AG20443 (cell line): ENCODE results near the gene IGSF11.
"Not testable (repeated sequence)": the region's sequence is repeated elsewhere in the genome, so short reads cannot be mapped to it uniquely, and the experiment has no call there.

Experiments used
- DNase-seq: peaks from one replicate; pipeline ENCODE4 v3.0.0; 2012; ENCODE audit warnings: low spot score, mixed read lengths

The IGSF11 gene

DNA sequence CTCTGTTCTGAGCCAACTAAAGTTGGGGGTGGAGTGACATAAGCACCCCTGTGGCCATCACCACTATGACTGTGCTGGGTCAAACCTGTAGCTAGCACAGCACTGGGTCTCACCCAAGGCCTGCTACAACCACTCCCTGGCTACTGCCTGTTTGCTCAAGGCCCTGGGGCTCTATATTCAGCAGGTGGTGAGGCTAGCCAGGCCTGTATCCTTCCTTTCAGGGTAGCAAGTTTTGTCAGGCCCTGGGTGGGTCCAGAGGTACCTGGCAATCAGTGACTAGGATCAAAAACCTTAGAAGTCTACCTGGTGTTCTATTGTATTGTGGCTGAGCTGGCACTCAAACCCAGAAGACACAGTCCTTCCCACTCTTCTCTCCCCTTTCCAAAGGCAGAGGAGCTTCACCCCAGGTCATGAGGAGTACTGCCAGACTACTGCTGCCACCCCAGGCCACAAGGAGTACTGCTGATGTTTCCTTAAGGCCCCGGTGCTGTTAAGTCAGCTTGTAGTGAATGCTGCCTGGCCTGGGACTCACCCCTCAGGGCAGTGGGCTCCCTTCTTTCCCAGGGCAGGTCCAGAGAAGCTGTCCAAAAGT, 170.8 kb downstream of the IGSF11 start:
- DNase-seq, result no peak

DNA sequence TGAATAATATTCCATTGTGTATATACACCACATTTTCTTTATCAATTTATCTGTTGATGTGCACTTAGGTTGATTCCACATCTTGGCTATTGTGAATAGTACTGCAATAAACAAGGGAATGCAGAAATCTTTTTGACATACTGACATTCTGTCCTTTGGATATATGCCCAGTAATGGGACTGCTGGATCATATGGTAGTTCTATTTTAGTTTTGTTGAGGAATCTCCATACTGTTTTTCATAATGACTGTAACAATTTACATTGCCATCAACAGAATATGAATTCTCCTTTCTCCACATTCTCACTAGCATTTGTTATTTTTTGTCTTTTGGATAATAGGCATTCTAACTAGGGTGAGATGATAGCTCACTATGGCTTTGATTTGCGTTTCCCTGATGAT, 174.7 kb downstream of the IGSF11 start:
- no peak for DNase-seq

DNA sequence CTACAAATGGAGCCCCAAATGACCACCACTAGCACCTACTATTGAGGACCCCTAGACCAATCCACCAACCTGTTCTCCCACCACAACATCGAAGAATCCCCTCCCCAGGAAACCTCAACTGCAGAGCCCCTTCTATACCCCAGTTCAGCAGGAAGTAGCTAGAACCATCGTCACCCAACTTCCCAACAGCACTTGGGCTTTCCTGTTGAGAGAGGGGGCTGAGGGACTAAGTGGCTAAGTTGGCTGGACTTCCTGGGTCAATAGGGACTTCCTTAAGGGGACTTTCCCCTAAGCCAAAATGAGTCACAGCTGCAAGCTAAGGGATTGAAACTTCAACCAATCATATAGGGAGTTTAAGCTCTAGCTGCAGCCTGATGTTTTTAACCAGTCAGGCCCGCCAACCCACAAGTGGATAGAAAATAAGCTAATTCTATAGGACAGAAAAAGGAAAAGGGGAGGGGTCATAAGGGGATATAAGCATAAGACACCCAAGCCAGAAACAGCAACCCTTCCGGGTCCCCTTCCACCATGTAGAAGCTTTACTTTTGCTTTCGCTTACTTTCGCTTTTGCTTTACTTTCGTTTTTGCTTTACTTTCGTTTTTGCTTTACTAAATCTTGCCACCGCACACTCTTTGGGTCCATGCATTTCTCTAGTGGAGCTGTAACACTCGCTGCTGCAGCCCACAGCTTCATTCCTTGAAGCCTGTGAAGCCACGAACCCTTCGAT, 183.0 kb downstream of the IGSF11 start:
- DNase-seq, result not testable (repeated sequence)

DNA sequence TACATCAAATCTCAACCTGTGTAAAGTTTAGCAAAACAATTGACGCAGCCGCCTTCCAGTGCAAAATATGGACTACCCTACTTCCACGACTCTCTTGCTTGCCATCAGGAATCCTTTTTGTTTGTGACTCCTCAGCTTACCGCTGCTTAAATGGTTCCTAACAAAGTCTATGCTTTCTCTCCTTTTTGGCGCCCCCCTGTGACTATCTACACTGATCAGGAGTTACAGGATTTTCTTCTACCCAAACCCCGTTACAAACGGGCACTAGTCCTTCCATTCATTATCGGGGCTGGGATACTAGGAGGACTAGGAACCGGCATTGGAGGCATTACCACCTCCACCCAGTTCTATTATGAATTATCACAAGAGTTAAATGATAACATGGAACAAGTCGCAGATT, 184.0 kb downstream of the IGSF11 start:
- DNase-seq, result no peak
